Psoas muscle (tissue), 8 donors: Measurements from ENCODE around the gene FGF14. TPM values are rescaled to one million over a fixed set of nuclear protein-coding genes. Genes with fewer than 3 reads are reported as not detected.

Experiments
- ATAC-seq, 4 donors: fragments of 200-7000 bp; cut with Tn5 transposase; one replicate each; pipeline ENCODE4 v1.9.1; 2020; ENCODE audit warnings: moderate library complexity in 3 of 4, mild to moderate bottlenecking in 2 of 4
- DNase-seq, 2 donors: peaks; one replicate each; pipeline ENCODE4 v3.0.0-alpha.2; 2020
- H3K27ac ChIP-seq: fragments of 200-600 bp; one replicate; pipeline ENCODE4 v1.8.0; 2022
- H3K27me3 ChIP-seq, 3 donors: fragments of 200-600 bp in 1 of 3; one replicate each; pipeline versions ENCODE4 v1.6.1 to v1.8.0; 2013 to 2022; ENCODE audit warnings: low read length in 2 of 3, mild to moderate bottlenecking in 2 of 3, moderate library complexity in 1 of 3; ENCODE audit not compliant: insufficient read depth in 3 of 3
- H3K36me3 ChIP-seq, 2 donors: fragments of 200-600 bp in 1 of 2; one replicate each; pipeline versions ENCODE4 v1.6.1 to v1.8.0; 2013 to 2022; ENCODE audit warnings: low read depth in 1 of 2, mild to moderate bottlenecking in 1 of 2, moderate library complexity in 1 of 2; ENCODE audit not compliant: insufficient read depth in 1 of 2
- H3K4me1 ChIP-seq: fragments of 200-600 bp; one replicate; pipeline ENCODE4 v1.8.0; 2022
- H3K4me3 ChIP-seq: fragments of 200-600 bp; one replicate; pipeline ENCODE4 v1.8.0; 2022; ENCODE audit warnings: mild to moderate bottlenecking
- H3K9me3 ChIP-seq: fragments of 200-600 bp; one replicate; pipeline ENCODE4 v1.8.0; 2022
- WGBS, 3 donors: extraction: QIAGEN DNeasy Blood & Tissue Kit; methylation state at CpG; one replicate each; pipeline versions ENCODE4 v1.1.6 to v1.1.7; 2013; 5-methylcytosine and 5-hydroxymethylcytosine counted together
- intact Hi-C, 2 donors: fragments of 100-400 bp; cut with DNase I; formaldehyde crosslinking; loops; one replicate each; pipeline versions ENCODE4 v1.11.0 to v1.14.2; 2022
- polyA plus RNA-seq, 3 donors: library from polyadenylated mRNA; stranded (reverse); fragments of 200-250 nt; gene quantifications; one replicate each; pipeline ENCODE4 v1.2.3, GENCODE V29; 2013
- total RNA-seq, 4 donors: library from RNA; stranded (reverse); fragmentation: NEBNext Ultra II Directional in 2 of 4; extraction: Animal tissue kit (Norgen Biotek cat#: 25700) in 2 of 4; gene quantifications; one replicate each; pipeline versions ENCODE4 v1.2.1 to v1.2.4, GENCODE V29; 2021 to 2023
- TF ChIP-seq, protein P1 (sequence below): fragments of 200-600 bp; IDR thresholded peaks from one replicate; pipeline ENCODE4 v1.8.0; 2022; ENCODE audit warnings: antibody characterized with exemption
- donor health status: healthy with polysubstance abuse.
- donor health status: DM: no; HTN: no; CAD: no; lungs with moderate emphysema.
- donor health status: Bipolar disorder and iron deficiency.
- donor health status: healthy.
- donor health status: DM: yes; HTN: yes; CAD: no.
- donor health status: DM: no; HTN: no; CAD: no.
- donor health status: DM: no; HTN: no; CAD: no.
- donor health status: DM: yes; HTN: yes; CAD: no.

Gene FGF14
- total and polyA plus RNA-seq, 7 donors, result 0.01 to 0.05 (median 0.02) TPM; not detected in 4

- 23 to 32% (median 23%) methylated on average over 5 of the region's 5 CpGs for WGBS, 3 donors
- H3K4me1 ChIP-seq, result no peaks in the 10 kb centered on the region
- H3K27me3 ChIP-seq, result no peaks in the 10 kb centered on the region
- H3K9me3 ChIP-seq, result no peaks in the 10 kb centered on the region
- TF ChIP-seq, protein P1, sequence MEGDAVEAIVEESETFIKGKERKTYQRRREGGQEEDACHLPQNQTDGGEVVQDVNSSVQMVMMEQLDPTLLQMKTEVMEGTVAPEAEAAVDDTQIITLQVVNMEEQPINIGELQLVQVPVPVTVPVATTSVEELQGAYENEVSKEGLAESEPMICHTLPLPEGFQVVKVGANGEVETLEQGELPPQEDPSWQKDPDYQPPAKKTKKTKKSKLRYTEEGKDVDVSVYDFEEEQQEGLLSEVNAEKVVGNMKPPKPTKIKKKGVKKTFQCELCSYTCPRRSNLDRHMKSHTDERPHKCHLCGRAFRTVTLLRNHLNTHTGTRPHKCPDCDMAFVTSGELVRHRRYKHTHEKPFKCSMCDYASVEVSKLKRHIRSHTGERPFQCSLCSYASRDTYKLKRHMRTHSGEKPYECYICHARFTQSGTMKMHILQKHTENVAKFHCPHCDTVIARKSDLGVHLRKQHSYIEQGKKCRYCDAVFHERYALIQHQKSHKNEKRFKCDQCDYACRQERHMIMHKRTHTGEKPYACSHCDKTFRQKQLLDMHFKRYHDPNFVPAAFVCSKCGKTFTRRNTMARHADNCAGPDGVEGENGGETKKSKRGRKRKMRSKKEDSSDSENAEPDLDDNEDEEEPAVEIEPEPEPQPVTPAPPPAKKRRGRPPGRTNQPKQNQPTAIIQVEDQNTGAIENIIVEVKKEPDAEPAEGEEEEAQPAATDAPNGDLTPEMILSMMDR, result no peak
- ATAC-seq, result no peak
- H3K4me3 ChIP-seq, result no peak overlapping the region
- intact Hi-C loops, result no loop called here
- no peaks in the 10 kb centered on the region for H3K36me3 ChIP-seq
- no peak overlapping the region for H3K27ac ChIP-seq
- no peak for DNase-seq
These were observed 181.1 kb downstream of the FGF14 start for GRCh38 chr13:102220681-102221228.

- Histone ChIP-seq H3K4me3 (no peak overlapping the region), H3K4me1 (no peaks in the 10 kb centered on the region), H3K36me3 (no peaks in the 10 kb centered on the region), H3K27ac (no peak overlapping the region), H3K9me3 (no peaks in the 10 kb centered on the region), H3K27me3 (no peaks in the 10 kb centered on the region)
- TF ChIP-seq, protein P1, result no peak
- intact Hi-C loops, result no loop called here
- no peak for DNase-seq
- no peak for ATAC-seq
These were observed 186.9 kb downstream of the FGF14 start for GRCh38 chr13:102214956-102215355.

DNA sequence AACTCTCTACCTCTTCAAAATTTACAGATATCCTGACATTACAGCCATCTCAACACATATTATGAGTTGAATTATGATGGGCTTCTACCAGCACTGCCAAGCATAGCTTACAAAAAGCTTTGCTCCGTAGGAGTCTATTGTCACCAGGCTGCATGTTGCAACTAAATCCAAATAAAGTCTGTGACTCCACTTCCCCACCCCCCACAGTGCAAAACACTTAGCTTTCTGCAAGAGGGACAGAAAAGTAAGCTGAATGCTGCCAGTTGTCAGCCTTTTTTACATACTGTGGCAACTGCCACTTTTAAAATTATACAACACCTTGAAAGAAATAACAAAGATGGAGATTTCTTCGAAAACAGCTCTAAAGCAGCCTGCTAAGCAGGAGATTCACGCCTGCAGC, 189.1 kb downstream of the FGF14 start:
- no peak overlapping the region for H3K4me3 ChIP-seq
- TF ChIP-seq, protein P1, result no peak
- ATAC-seq, result no peak
- no peaks in the 10 kb centered on the region for H3K36me3 ChIP-seq
- 40 to 50% (median 45%) methylated on average over 3 of the region's 3 CpGs for WGBS, 3 donors
- no peaks in the 10 kb centered on the region for H3K4me1 ChIP-seq
- DNase-seq, result no peak
- intact Hi-C loops, result no loop called here
- no peaks in the 10 kb centered on the region for H3K27me3 ChIP-seq
- no peak overlapping the region for H3K27ac ChIP-seq
- no peaks in the 10 kb centered on the region for H3K9me3 ChIP-seq

GRCh38 chr13:102208347-102208746, 193.5 kb downstream of the FGF14 start:
- no peak for DNase-seq
- TF ChIP-seq, protein P1, result no peak
- ATAC-seq, result no peak
- intact Hi-C loops, result no loop called here
- Histone ChIP-seq H3K36me3 (no peaks in the 10 kb centered on the region), H3K4me1 (no peaks in the 10 kb centered on the region), H3K4me3 (no peak overlapping the region), H3K27ac (no peak overlapping the region), H3K27me3 (no peaks in the 10 kb centered on the region), H3K9me3 (no peaks in the 10 kb centered on the region)

DNA sequence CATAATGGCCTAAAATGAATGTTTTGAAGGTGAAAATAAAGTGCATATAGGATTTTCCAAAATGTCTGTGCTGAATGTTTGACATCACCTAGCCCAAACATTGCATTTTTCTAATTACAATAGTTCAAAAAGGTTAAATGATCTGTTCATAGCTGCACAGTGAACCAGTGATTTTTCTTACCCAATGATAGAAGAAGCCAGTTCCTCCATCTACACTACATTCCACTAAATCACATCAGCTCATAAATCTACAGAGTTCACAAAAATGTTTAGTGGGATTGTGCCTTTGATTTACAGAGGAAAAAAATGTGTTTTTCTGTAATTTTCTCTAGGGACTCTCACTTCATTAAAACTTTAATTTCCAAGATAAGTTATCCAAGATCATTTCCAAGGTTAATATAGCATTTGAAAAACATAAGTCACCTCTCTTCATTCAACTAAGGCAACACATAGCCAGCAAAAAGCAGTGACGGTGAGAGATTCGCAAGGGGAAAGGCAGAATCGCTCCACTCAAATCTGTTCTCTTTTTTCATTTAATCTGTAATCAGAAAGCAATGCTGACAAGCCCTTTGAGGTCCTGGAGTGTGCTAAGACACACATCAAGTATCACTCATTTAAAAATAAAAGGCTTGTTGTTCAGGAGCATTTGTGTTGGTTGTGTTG, 194.0 kb downstream of the FGF14 start:
- TF ChIP-seq, protein P1, result no peak
- DNase-seq (no peak), ATAC-seq (no peak)
- WGBS, 3 donors, result 77 to 81% (median 79%) methylated on average over 3 of the region's 3 CpGs
- Histone ChIP-seq H3K27me3 (no peaks in the 10 kb centered on the region), H3K9me3 (no peaks in the 10 kb centered on the region), H3K4me3 (no peak overlapping the region), H3K36me3 (no peaks in the 10 kb centered on the region), H3K4me1 (no peaks in the 10 kb centered on the region), H3K27ac (no peak overlapping the region)
- intact Hi-C loops, result no loop called here
